K562 (cell line): ENCODE results near the gene CRADD. TPM values are rescaled to one million over a fixed set of nuclear protein-coding genes. Genes with fewer than 3 reads are reported as not detected.

Source experiments
- ATAC-seq: fragments of 200-7000 bp; cut with Tn5 transposase; 3 replicates; pipeline ENCODE4 v1.9.1; 2020; ENCODE audit warnings: moderate library complexity
- BruUV-seq: library from RNA; stranded (reverse); fragments of 400-500 nt; replicated peaks from 2 replicates; lab custom pipeline; 2021; lab: Mats Ljungman, UMichigan
- CTCF ChIA-PET: fragments of 300-600 bp; formaldehyde crosslinking; extraction: SDS; loops from one replicate; lab custom pipeline; 2021; ENCODE audit warnings: low intra/inter-chr PET ratio; lab: Yijun Ruan, JAX
- POLR2A ChIA-PET: fragments of 300-600, 350-650 bp; sonication (Branson Sonifier 250); formaldehyde crosslinking; extraction: SDS; loops from one replicate; lab custom pipeline; 2021; ENCODE audit warnings: antibody characterized with exemption, inconsistent platforms; lab: Yijun Ruan, JAX
- DNase-seq, 4 experiments: peaks; one replicate each; pipeline versions ENCODE4 v3.0.0 to v3.0.0-alpha.2; 2011 to 2018; ENCODE audit warnings: low spot score in 3 of 4, mixed read lengths in 3 of 4; ENCODE audit errors: extremely low read depth in 1 of 4
- FAIRE-seq: peaks from 2 replicates; lab custom pipeline; 2011; peaks lifted over from hg19 to GRCh38; lab: Jason Lieb, UNC
- H2AFZ ChIP-seq: 2 replicates; pipeline ENCODE4 v1.6.0; 2011; ENCODE audit warnings: low read depth, low read length, control low read depth, inconsistent platforms
- H3K27ac ChIP-seq: fragments of 200-600 bp; 3 replicates; pipeline ENCODE4 v1.8.0; 2011; ENCODE audit warnings: low read depth, mild to moderate bottlenecking, control low read depth, inconsistent platforms, low read length, moderate library complexity, mixed read lengths; ENCODE audit errors: extremely low read depth
- H3K27me3 ChIP-seq, 2 experiments: fragments of 300-600 bp in 1 of 2; 2 replicates in 1 of 2; 3 replicates in 1 of 2; pipeline versions ENCODE4 v1.6.0 to v1.8.0; 2011; ENCODE audit warnings: inconsistent platforms in 2 of 2, low read length in 2 of 2, mild to moderate bottlenecking in 1 of 2, mixed read lengths in 1 of 2, moderate library complexity in 1 of 2; ENCODE audit not compliant: control insufficient read depth in 2 of 2, insufficient read depth in 2 of 2
- H3K36me3 ChIP-seq: fragments of 300-600 bp; 3 replicates; pipeline ENCODE4 v1.8.0; 2011; ENCODE audit warnings: mild to moderate bottlenecking, low read length, inconsistent platforms; ENCODE audit not compliant: control insufficient read depth, insufficient read depth
- H3K4me1 ChIP-seq, 2 experiments: fragments of 200-600 bp in 1 of 2; replicated peaks in 1 of 2; 2 replicates in 1 of 2; 3 replicates in 1 of 2; pipeline versions ENCODE4 v1.5.1 to v1.8.0; 2011; ENCODE audit warnings: inconsistent platforms in 2 of 2, low read length in 2 of 2, mild to moderate bottlenecking in 1 of 2, mixed read lengths in 1 of 2, moderate library complexity in 1 of 2; ENCODE audit not compliant: control insufficient read depth in 2 of 2, insufficient read depth in 2 of 2
- H3K4me2 ChIP-seq: 2 replicates; pipeline ENCODE4 v1.6.1; 2011; ENCODE audit warnings: low read length, control low read depth, inconsistent platforms, mixed read lengths; ENCODE audit not compliant: insufficient read depth
- H3K4me3 ChIP-seq: fragments of 200-600 bp; sonication (generic), shearing (Covaris generic); 2 replicates; pipeline ENCODE4 v1.5.1; 2016; ENCODE audit warnings: control low read depth, inconsistent platforms
- H3K79me2 ChIP-seq: fragments of 200-600 bp; 3 replicates; pipeline ENCODE4 v1.8.0; 2011; ENCODE audit warnings: low read length, inconsistent platforms; ENCODE audit not compliant: control insufficient read depth, insufficient read depth
- H3K9ac ChIP-seq, 2 experiments: 2 replicates each; pipeline versions ENCODE4 v1.6.0 to v1.6.1; 2011; ENCODE audit warnings: low read depth in 2 of 2, low read length in 2 of 2, control low read depth in 1 of 2, inconsistent platforms in 1 of 2, mild to moderate bottlenecking in 1 of 2, mixed read lengths in 1 of 2; ENCODE audit not compliant: insufficient read depth in 1 of 2
- H3K9me1 ChIP-seq: one replicate; pipeline ENCODE4 v1.6.0; 2011; ENCODE audit warnings: inconsistent platforms, mild to moderate bottlenecking, low read length, moderate library complexity; ENCODE audit not compliant: control insufficient read depth, insufficient read depth
- H3K9me3 ChIP-seq: replicated peaks from 2 replicates; pipeline ENCODE4 v1.5.1; 2011; ENCODE audit warnings: low read depth, low read length, inconsistent platforms; ENCODE audit not compliant: control insufficient read depth, insufficient read depth
- H4K20me1 ChIP-seq: replicated peaks from 2 replicates; pipeline ENCODE4 v1.6.1; 2011; ENCODE audit warnings: low read length, inconsistent platforms, mixed read lengths; ENCODE audit not compliant: control insufficient read depth, insufficient read depth
- CEBPB ChIP-seq: fragments of 450-650 bp; IDR thresholded peaks from 2 replicates; pipeline ENCODE4 v1.6.1; 2016; ENCODE audit warnings: missing genetic modification characterization, missing compliant biosample characterization
- CEBPG ChIP-seq, 3 experiments: fragments of 200-800 bp in 1 of 3; sonication (Bioruptor generic) in 1 of 3; sonication (generic) in 1 of 3; formaldehyde crosslinking in 1 of 3; IDR thresholded peaks in 2 of 3; conservative IDR thresholded peaks in 1 of 3; 2 replicates each; pipeline versions ENCODE4 v1.6.1 to v1.8.0; 2016 to 2022; ENCODE audit warnings: missing compliant biosample characterization in 2 of 3, missing genetic modification characterization in 2 of 3, mild to moderate bottlenecking in 1 of 3, missing genetic modification reagents in 1 of 3
- NCOA2 ChIP-seq, 2 experiments: fragments of 450-650 bp; IDR thresholded peaks; 2 replicates each; pipeline ENCODE4 v1.6.1; 2018; ENCODE audit warnings: mild to moderate bottlenecking in 2 of 2, moderate library complexity in 1 of 2; ENCODE audit not compliant: partially characterized antibody in 2 of 2
- TAL1 ChIP-seq: fragments of 450-650 bp; IDR thresholded peaks from 2 replicates; pipeline ENCODE4 v1.6.1; 2016; ENCODE audit warnings: mild to moderate bottlenecking
- TSC22D4 ChIP-seq: fragments of 450-650 bp; IDR thresholded peaks from 2 replicates; pipeline ENCODE4 v1.6.1; 2016; ENCODE audit warnings: missing genetic modification characterization, missing biosample characterization, control low read depth
- WGBS: fragments of 100-300 bp; shearing (Covaris generic); methylation state at CpG from one replicate; pipeline ENCODE4 v1.1.6; 2016; ENCODE audit warnings: low coverage, mixed read lengths; ENCODE audit not compliant: insufficient coverage; ENCODE audit errors: missing lambda C conversion rate; 5-methylcytosine and 5-hydroxymethylcytosine counted together
- in situ Hi-C: fragments of 300-500 bp; cut with MboI; formaldehyde crosslinking; loops from 4 replicates; pipeline ENCODE4 v1.15.0; 2018; ENCODE audit warnings: inconsistent platforms, mixed read lengths
- intact Hi-C: fragments of 100-400 bp; cut with micrococcal nuclease; formaldehyde crosslinking; loops from 2 replicates; pipeline ENCODE4 v1.14.2; 2022
- polyA plus RNA-seq, 8 experiments: library from polyadenylated mRNA; depleted of rRNA in 4 of 8; stranded (reverse) in 5 of 8; unstranded in 3 of 8; fragments of >200 nt; fragmentation: Nextera tagmentation in 2 of 8; fragmentation: Illumina TruSeq in 1 of 8; extraction: Ambion mirVana in 2 of 8; extraction: Trizol in 1 of 8; gene quantifications; 2 replicates each; pipeline versions ENCODE4 v1.2.1 to v1.2.3, GENCODE V29; 2011 to 2014; ENCODE audit warnings: inconsistent platforms in 1 of 8, missing spikeins in 1 of 8
- total RNA-seq, 7 experiments: library from RNA; depleted of rRNA in 6 of 7; stranded (reverse); fragments of >200 nt in 6 of 7; fragmentation: Illumina TruSeq in 2 of 7; extraction: Trizol in 2 of 7; gene quantifications; 2 replicates each; pipeline versions ENCODE4 v1.2.1 to v1.2.3, GENCODE V29; 2011 to 2021; ENCODE audit warnings: low replicate concordance in 1 of 7

CRADD gene
- total and polyA plus RNA-seq, 9 of the 15 experiments (the other 6 are each of a cell fraction or from before 2014, with no cell fraction given) = 20.5 to 41.1 (median 25.9) TPM

DNA sequence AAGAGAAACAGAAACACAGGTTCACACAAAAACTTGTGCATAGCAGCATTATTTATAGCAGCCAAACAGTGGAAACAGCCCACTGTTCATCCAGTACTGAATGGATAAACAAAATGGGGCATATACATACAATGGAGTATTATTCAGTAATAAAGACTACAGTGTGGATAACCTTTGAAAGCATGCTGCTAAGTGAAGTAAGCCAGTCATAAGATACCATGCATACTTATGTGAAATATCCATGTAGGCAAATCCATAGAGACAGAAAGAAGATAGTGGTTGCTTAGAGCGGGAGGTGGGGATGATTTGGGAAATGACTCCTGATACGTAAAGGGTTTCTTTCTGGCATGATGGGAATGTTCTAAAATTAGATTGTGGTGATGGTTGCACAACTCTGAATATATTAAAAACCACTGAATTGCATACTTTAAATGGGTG is 99.4 kb downstream of the CRADD start:
- WGBS = 79% methylated on average over 2 of the region's 2 CpGs
- Histone ChIP-seq H3K4me2 (no peak overlapping the region), H3K9ac (no peak overlapping the region), H3K27me3 (no peaks in the 10 kb centered on the region), H3K36me3 (peaks cover 7% of the 10 kb centered on the region; the same call in 1 of the 3 replicates), H4K20me1 (no peaks in the 10 kb centered on the region), H3K4me1 (peaks cover 0 to 22% of the 10 kb centered on the region in 2 experiments; a peak in 4 of 5 replicates), H3K79me2 (peaks cover 45% of the 10 kb centered on the region), H2AFZ (no peak overlapping the region), H3K9me3 (no peaks in the 10 kb centered on the region), H3K27ac (no peak overlapping the region), H3K9me1 (no peaks in the 10 kb centered on the region), H3K4me3 (no peak overlapping the region)
- TF ChIP-seq CEBPG (CRISPR knock-in tag; IDR thresholded peaks at IDR 0.05) (no peak), CEBPG (tag; conservative IDR thresholded peaks at IDR 0.05 in 1 of 2, IDR thresholded peaks at IDR 0.05 in 1 of 2) (peak in 1 of 2 experiments; percentile 18; a peak in 1 of 4 replicates), CEBPB (tag) (peak; percentile 55), TAL1 (no peak), TSC22D4 (tag) (no peak), NCOA2 (IDR thresholded peaks at IDR 0.05; ENCODE audit: partially characterized antibody in 2 of 2) (no peak)
- POLR2A ChIA-PET = no interaction called here
- no TSS peak for BruUV-seq
- intact Hi-C loops (no loop called here), in situ Hi-C loops (no loop called here)
- FAIRE-seq (no peak), ATAC-seq (no peak), DNase-seq (no peak)
- CTCF ChIA-PET = interaction anchor here (1.2 kb wide), 1 partner anchor 326 kb away, joined by 3 read pairs; no protein-coding TSS in a partner anchor
